ENCODE data around the gene SLC24A4.

Gene SLC24A4

GRCh38 chr14:92484132-92484823, 161.3 kb downstream of the SLC24A4 start:
- DNase-seq, result no peak

DNA sequence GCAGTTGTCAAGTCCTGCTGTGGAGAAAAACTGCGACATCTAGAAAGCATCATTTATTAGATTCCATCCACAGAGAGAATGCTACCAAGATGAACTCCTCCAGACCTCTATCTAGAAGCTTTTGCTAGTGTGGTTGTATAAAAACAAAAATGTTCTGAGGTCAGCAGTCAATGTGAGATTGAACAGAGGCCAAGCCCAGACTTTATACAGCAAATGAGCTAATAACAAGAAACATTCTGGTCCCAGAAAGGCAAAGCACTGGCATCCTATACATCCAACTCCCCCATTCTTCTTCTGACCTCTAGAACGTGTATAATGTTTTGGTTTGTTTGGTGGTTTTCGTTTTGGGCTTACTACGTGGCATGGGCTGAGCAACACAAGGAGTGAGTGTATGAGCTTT, 163.9 kb downstream of the SLC24A4 start:
- no peak for DNase-seq

GRCh38 chr14:92487513-92488133, 164.7 kb downstream of the SLC24A4 start:
- no peak for DNase-seq

DNA sequence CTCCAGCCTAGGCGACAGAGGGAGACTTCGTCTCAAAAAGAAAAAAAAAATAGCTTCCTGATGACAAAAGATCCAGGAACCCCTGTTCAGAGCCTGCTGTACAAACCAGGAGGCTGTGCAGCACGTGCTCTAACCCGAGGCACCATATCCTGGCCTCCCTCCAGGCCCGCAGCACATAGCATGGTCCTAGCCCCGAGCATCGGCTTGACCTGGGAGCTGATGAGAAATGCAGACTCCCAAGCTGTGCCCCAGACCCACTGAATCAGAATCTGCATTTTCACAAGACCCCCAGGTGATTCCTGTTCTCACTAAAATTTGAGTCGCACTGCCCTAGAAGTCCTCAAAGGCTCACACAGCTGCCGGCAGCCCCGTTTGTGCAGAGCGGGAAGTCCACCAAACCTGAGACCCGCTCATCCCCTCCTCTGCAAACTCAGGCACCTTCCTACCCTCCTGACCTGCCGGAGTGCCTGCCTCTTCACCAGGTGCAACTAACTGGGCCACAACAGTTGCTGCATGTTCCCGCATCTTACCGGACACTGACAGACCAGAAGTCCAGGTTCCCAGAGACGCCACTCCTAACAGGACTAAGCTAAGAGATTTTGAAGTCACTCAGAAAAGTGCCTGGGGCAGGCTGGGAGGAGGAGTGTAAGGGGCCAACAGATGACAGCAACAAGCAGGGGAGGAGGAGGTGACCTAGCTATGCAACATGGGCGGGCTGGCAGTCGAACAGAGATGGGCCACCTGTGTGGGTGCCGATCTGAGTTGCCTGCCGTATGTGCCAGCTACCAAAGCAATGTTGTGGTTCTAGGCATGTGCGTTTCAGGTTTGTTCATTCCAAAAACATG, 166.7 kb downstream of the SLC24A4 start:
- DNase-seq, result no peak

- DNase-seq, result no peak
These were observed 167.4 kb downstream of the SLC24A4 start for GRCh38 chr14:92490239-92490959.

- DNase-seq, result no peak
These were observed 168.8 kb downstream of the SLC24A4 start for GRCh38 chr14:92491782-92492181.

DNA sequence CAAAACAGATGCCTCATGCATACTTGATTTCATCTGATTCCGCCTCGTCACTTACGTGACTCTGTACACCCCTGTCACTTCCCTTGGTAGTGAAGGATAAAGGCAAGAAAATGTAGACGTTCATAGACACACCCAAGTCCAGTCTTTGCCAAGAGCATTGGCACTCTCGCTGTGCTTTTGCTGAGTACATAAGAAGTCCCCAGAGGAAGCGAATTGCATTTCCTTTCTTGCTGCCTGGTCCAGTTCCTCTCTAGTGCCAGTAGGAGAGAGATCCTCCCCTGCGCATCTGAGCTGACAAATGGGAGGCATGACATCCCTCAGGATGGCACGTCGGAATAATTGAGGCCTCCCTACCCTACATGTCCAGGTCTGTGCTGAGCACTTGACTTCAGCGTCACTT, 169.3 kb downstream of the SLC24A4 start:
- no peak for DNase-seq

DNA sequence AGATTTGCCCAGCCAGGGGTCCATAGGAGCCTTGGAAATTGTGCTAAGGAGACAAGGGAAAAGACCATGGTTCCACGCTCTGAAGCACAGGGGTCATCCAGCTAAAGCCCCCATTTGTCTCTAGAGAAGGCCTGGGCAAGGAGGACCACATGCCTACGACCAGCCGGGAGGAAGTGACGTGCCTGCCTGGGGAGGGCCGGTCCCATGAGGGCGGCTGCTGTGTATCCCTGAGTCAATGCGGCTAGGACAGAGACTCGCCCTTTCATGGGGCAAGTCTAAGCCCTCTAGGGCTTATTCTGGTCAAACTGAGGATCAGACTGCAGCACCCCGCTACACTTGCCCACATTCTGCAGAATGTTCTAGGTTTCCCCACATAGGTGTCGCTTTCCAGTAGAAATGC, 170.1 kb downstream of the SLC24A4 start:
- no peak for DNase-seq

GRCh38 chr14:92493492-92493891, 170.5 kb downstream of the SLC24A4 start:
- DNase-seq, result no peak

- DNase-seq, result no peak
These were observed 171.5 kb downstream of the SLC24A4 start for GRCh38 chr14:92494512-92494911.

- DNase-seq, result no peak
These were observed 172.1 kb downstream of the SLC24A4 start for GRCh38 chr14:92495027-92495426.

DNA sequence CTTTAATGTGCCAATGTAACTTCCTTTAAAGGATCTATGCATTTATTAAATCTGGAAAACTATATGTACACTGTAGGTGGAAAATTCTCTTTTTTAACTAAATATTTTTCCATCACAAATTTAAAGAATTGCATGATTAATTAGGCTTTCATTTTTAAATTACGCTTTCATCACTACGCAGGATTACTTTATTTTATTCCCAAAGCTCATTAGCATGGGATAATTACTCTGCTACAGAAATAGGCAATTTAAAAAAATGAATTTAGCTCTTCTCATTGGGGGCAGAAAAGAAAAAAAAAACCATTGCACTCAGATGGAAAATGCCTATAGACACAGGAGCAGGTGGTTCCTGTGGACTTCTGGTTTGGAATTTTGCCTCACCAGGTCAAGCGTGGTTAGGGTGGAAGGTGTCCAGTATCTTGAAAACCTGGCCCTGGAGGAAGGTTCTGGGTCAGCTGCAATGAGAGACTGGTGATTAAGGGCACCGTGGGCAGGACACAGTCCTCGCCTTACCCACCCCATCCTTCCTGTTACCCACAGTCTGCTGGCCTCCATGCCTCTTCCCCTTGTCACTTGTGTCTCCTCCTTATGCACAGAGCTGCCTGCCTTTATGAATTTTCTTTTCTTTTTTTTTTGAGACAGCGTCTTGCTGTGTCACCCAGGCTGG, 173.4 kb downstream of the SLC24A4 start:
- no peak for DNase-seq

DNA sequence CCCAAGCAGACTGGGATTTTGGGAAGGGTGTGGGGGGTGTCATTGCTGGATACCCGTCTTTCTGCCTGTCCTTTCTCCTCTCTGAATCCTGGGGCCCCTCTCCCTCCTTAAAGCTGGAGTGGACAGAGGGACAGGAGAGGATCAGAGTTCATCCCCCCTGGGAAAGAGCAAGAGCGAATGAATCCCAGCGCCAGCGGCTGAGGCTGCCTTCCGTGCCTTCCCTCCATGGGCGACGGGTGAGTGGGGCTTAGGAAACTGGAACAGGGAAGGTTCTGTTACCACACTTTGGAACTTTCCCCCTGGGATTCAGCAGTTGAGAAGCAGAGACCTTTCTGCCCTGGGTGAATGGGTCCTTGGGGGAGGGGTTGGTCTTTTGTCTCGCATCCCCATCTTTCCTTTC, 174.4 kb downstream of the SLC24A4 start:
- DNase-seq, result no peak

GRCh38 chr14:92499234-92499633, 176.3 kb downstream of the SLC24A4 start:
- no peak for DNase-seq

- no peak for DNase-seq
These were observed 177.6 kb downstream of the SLC24A4 start for GRCh38 chr14:92500491-92500941.

DNA sequence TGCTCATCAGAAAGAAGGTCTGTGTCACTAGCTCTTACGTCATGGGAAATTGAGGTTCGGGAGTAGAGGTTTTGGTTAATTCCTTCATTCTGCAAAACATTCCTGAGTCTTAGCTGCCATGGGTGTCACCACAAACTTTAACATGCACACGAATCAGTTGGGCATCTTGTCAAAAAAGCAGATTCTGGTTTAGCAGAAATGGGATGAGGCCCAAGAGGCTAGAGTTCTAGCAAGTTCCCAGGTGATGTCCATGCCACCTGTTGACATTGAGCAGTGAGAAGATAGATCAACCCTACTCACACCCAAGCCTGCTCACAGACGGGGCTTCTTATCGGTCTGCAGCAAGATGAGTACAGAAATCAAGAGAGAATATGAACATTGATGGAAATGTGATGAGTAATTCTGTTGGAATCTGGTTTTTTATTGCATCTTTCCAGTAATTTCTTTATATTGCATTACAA, 179.0 kb downstream of the SLC24A4 start:
- no peak for DNase-seq

GRCh38 chr14:92502541-92503286, 179.7 kb downstream of the SLC24A4 start:
- no peak for DNase-seq

GRCh38 chr14:92503756-92504491, 181.0 kb downstream of the SLC24A4 start:
- DNase-seq, result no peak

DNA sequence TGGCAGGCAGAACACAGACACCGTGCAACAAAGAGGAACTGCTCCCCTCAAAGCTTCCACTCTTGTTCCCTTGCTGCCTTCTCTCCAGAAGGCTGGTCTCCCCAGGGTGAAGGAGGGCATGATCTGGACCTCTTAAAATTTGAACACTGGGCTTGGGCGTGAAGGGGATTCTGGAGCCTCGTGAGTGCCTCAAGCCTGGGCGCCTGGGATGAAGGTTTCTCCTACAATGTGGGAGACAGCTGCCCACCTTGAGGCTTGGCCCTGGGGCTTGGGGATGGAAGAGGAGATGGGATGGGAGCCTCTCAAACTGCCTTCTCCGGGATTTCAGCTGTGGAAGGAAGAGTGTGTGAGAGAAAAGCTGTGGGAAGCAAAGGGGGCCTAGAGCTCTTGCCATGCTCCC, 182.9 kb downstream of the SLC24A4 start:
- DNase-seq, result no peak

DNA sequence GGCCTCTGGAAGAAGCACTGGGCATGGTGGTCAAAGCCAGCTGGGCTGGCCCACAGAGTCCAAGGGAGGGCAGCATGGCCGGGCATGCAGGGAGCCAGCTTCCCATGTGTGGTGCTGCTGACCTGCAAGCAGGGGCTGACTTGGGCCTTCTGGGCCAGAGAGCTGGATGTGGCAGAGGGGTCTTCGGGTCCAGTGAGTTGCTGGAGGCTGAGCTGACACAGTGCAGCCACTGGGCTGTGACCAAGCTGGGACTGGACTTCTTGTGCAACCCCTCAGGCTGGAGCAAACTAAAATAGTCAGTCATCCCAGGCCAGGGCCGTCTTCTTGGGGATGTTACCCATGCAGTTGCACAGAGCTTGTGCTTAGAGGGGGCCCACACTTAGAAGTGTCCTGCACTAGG, 183.3 kb downstream of the SLC24A4 start:
- DNase-seq, result no peak

DNA sequence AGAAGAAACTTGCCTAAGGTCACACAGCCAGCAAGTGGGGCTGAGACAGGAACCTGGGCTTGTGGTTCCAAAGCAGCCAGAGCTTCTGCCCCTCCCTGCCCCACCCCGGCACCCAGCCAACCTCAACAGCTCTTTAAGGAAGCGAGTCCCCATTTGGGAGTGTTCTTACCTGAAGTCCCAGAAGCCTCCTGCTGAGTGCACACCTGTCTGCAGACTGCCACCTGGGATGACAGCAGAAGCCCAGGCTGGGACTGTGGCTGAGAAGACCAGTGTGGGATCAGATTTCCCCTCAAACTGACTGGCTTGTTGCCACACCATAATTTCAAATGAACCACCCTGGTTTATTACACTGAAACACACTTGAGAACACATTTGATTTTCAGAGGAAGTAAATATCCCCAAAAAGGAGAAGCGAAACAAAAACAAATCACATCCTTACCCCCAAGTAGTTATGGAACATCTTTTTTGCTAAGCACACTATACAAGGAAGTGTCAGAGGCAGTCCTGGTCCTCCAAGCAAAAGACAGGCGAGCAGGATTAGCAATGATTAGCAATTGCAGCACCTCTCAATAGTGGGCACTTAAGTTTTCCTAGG, 184.3 kb downstream of the SLC24A4 start:
- no peak for DNase-seq
